Stomach (tissue), 4 donors: ENCODE results near the gene DCTN2.

Source experiments
- EP300 ChIP-seq: sonication (generic); formaldehyde crosslinking; IDR thresholded peaks from one replicate; pipeline ENCODE4 v1.6.1; 2017; ENCODE audit warnings: antibody characterized with exemption
- POLR2A ChIP-seq, 4 donors: fragments of 450-650 bp; IDR thresholded peaks; one replicate each; pipeline ENCODE4 v1.6.1; 2016; ENCODE audit warnings: antibody characterized with exemption in 4 of 4, control low read depth in 2 of 4, mild to moderate bottlenecking in 1 of 4, moderate library complexity in 1 of 4
- TF ChIP-seq, protein P1 (sequence below), 7 experiments: fragments of 450-650 bp in 4 of 7; fragments of 200-600 bp in 3 of 7; sonication (generic) in 3 of 7; IDR thresholded peaks; one replicate each; pipeline ENCODE4 v1.5.1; 2016 to 2019; ENCODE audit warnings: antibody characterized with exemption in 7 of 7, control low read depth in 2 of 7, mild to moderate bottlenecking in 1 of 7

DNA sequence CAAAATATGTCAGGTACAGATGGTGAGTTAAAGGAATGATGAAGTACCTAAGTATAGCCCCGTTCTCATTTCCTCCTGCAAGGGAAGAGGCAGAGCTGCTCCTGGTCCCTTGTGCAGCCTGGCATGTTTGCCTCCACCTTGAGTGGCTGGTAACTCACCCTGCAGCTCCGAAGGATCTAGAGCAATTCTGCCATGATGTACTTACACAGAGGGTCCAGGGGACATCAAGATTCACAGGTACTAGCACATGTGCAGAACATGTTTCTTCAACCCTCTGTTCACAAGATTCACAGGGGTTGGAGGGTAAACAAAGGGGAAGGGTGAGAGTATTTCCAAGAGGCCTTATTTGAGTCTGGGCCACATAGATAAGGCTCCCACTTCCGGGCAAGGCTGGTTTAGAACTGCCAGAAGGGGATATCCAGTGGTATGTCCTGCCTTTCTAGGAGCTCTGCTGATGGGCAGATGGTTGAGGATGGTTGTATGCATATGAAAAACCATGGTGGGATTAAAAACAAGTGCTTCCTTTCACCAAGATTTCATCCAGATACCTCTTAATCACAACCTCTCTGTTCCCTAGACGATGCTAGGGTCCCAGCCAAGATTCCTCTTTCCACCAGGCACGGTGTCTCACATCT, 7.7 kb downstream of the DCTN2 start:
- TF ChIP-seq, protein P1, sequence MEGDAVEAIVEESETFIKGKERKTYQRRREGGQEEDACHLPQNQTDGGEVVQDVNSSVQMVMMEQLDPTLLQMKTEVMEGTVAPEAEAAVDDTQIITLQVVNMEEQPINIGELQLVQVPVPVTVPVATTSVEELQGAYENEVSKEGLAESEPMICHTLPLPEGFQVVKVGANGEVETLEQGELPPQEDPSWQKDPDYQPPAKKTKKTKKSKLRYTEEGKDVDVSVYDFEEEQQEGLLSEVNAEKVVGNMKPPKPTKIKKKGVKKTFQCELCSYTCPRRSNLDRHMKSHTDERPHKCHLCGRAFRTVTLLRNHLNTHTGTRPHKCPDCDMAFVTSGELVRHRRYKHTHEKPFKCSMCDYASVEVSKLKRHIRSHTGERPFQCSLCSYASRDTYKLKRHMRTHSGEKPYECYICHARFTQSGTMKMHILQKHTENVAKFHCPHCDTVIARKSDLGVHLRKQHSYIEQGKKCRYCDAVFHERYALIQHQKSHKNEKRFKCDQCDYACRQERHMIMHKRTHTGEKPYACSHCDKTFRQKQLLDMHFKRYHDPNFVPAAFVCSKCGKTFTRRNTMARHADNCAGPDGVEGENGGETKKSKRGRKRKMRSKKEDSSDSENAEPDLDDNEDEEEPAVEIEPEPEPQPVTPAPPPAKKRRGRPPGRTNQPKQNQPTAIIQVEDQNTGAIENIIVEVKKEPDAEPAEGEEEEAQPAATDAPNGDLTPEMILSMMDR (IDR thresholded peaks at IDR 0.05) = no peak
- TF ChIP-seq POLR2A (IDR thresholded peaks at IDR 0.05) (no peak), EP300 (no peak)
